Hypothalamus (tissue), 51 donors: ENCODE data around the gene TSHZ3.

ENCODE experiments used
- DNase-seq, 51 donors: peaks; one replicate each; lab custom pipeline; 2025; lab: John Stamatoyannopoulos, UW

TSHZ3 gene

DNA sequence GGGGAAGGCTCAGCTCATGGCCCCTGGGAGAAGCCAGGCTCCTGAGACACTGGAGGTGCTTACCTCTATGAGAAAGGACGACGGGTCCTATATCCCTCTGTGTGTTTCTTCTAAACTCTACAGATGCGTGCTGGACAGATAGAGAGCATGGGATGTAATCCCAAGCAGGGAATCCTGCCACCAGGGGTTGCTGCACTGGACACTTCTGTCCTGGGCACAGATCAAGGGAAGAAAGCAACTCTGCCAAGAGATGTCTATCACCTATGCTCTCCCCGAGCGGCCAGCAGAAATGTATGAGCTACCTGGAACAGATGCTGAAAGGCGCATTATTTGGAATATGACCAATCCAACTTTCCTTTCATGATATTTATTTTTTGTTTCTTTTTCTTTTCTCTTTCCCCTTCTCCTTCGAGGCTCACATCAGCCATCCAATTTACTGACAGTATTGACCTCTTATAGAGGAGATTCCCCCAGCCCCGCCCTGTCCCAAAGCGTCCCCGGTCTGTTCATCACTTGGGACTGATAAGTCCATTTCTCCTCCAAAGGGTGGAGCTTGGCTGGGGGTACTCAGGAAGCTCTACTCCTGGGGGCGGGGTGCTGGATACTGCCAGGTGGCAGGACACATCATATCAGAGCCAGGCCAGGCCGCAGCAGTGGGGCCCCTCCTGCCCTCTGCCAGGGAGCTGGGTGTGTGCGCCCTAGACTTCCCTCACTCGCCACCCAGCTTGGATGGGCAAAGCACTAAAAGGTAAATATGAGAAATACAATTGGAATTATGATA is 34.2 kb downstream of the TSHZ3 start:
- no peak for DNase-seq

- no peak for DNase-seq
These were observed 35.1 kb downstream of the TSHZ3 start for GRCh38 chr19:31314156-31314555.

GRCh38 chr19:31313291-31314030 is 35.8 kb downstream of the TSHZ3 start:
- DNase-seq: no peak

- DNase-seq: no peak
These were observed 36.5 kb downstream of the TSHZ3 start for GRCh38 chr19:31312677-31313244.

DNA sequence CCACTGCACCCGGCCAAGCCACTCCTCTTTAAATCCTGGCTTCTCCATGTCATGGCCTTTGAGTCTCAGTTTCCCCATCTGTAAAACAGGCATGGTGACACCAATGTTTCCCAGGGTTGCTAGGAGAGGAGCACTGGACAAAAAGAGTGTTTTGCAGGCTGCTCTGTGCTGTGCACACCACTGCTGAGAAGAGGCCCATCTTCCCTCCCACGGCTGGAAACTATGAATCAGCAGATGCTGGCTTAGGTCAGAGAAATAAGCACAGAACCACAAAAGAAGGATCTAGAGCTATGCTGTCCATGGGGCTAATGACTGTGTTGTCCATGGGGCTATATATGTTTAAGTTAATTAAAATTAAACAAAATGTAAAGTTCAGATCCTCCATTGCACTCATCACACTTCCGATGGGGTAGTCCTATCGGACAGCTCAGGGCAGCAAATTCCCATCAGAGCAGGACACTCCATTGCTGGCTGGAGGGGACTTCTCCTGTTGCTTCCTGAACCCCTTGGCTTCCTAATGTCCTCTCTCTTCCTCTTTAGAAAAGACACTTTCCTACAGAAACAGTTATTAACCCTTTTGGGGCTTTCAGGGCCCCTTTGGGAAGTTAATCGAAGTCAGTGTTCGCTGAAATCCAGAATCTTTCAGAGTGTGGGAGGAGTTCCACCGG is 37.1 kb downstream of the TSHZ3 start:
- DNase-seq: no peak

GRCh38 chr19:31310432-31311133 is 38.7 kb downstream of the TSHZ3 start:
- no peak for DNase-seq

DNA sequence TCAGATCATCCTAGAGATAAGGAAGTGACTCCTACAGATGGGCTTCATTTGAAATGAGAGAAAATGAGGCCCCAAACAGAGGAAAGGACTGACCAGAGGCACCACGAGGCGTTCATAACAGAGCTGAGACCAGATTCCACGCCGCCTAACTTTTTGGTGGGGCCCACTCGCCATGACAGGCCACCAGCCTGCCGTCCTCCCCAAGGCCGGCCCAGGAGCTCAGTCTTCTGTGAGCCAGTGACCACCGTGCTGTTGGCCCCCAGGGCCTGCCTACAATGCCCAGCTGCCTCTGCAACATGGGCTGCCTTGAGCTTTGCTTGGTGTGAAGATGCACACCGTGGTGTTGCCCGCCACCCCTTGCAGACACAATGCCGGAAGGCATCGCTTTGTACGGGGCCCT is 40.5 kb downstream of the TSHZ3 start:
- no peak for DNase-seq

DNA sequence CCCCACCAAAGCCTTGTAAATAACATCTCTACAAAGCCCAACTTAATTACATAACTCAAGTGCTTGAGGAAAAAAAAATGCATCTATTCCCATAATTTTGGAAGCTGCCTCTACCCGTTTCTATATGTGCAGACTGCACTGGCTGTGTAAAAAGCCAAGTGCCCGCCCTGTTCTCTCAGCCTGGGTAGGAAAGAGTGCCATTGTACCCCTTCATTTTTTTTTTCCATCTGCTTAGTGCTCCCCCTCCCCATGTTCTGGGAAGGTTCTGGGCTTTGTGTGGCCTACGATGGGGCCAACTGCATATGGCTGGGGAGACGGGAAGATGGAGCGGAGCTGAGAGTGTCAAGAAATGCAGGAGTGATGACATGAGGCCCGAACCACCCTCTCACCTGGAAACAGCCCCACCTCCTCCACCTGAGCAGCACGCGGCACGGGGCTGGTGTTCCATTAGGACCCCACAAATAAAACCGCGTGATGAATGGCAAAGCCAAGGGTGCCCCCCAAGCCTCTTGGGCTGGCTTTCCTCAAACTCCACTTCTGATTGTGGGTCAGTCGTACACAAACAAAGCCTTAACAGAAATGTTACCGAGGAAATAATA is 42.1 kb downstream of the TSHZ3 start:
- DNase-seq: no peak

GRCh38 chr19:31306006-31306753 is 43.1 kb downstream of the TSHZ3 start:
- DNase-seq: no peak

DNA sequence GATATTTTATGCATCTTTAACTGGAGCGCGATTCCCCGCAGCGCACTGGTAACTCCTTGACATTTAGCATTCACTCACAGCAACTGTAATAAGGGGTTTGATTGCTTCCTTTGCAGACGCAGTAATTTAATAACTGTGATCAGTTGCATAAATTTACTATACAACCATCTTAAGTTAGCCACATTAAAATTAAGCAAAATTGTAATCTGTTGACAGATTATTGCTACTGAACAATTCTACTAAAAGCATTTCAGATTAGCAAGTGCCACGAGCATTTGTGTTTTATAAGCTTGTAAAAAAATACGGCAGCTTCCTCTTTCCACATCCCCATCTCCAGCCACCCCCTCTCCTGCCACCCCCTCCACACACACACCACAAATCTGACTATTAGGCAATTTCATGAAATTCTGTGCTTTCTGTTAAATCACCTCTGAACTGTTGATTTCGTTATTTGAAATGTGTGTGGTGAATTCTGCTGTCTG is 44.4 kb downstream of the TSHZ3 start:
- DNase-seq: no peak

DNA sequence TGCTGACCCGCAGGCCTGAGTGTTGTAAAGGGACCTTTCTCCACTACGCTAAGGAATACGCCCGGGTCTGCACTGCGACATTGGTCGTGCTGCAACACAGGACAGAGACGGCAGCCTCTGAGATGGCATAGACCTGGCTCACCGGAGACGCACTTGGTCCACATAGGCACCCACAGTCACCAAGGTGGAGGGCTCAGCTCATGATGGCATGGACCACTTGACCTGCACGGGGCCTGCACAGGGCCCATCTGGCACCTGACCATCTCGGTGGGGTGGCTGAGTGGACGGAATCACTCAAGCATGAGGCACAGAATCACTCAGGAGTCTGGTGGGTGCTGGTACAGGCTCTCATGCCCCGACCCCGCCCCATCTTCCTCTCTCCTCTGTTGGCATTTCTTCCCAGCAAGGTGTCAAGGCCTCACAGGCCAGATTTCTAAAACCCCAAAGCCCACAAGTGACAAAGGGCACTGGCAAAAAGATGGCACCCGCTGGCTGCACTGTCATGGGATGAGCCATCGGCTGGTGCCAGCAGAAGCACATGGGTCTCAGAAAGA is 45.9 kb downstream of the TSHZ3 start:
- DNase-seq: no peak

GRCh38 chr19:31301306-31301980 is 47.8 kb downstream of the TSHZ3 start:
- DNase-seq: no peak

DNA sequence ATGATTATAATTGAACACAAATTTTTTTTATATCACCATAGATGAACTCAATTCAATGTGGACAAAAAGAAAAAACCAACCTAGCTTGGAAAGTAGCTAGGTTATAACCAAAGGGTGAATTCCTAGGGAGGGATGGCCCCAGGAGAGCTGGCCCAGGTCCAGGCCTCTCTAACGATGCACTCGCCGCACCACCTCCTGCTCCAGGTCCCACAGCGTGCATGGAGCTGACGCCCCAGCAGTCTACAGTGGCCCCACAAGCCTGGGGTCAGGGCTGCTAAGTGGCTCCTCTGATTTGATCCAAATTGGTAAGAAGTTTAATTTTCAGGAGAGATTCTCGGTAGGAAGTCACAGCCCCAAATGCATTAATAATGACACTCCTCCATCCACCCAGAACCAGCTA is 48.8 kb downstream of the TSHZ3 start:
- DNase-seq: no peak

DNA sequence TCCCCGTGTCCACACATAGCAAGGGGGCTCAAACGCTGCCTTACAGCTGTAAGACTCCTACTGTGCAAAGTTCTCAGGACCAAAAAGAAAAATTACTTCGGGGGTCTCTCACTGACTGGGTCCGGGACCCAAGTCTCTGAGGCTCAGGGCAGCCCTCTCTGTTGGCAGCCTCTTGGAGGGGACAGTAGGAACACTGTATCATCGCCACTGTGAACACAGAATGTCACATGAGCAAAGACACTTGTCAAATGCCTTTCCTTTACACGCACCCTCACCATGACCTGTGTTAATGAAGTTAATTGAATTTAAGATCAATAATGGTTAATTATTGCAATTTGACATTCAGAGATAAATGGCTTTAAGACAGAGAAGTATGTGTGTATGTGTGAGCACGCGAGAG is 49.6 kb downstream of the TSHZ3 start:
- no peak for DNase-seq

- DNase-seq: no peak
These were observed 51.2 kb downstream of the TSHZ3 start for GRCh38 chr19:31297991-31298390.

GRCh38 chr19:31296741-31297390 is 52.4 kb downstream of the TSHZ3 start:
- no peak for DNase-seq

DNA sequence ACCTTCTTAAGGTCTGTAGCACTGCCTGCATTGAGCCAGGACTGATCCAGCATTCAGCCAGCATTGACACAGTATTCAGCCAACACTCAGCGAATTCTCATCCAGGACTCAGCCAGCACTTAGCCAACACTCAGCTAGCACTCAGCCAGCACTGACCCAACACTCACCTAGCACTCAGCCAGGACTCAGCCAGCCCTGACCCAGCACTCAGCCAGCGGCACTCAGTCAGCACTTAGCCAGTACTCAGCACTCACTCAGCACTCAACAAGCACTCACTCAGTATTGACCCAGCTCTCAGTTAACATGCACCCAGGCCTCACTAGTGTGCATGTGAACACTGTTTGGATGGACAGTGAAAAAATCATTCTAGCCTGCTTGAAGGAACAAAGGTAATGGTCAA is 55.0 kb downstream of the TSHZ3 start:
- no peak for DNase-seq

GRCh38 chr19:31292639-31293185 is 56.5 kb downstream of the TSHZ3 start:
- no peak for DNase-seq
